Prostate gland (tissue), 2 donors: ENCODE results near the gene ZNF213.

ENCODE experiments used
- POLR2A ChIP-seq: fragments of 450-650 bp; IDR thresholded peaks from one replicate; pipeline ENCODE4 v1.6.1; 2016; ENCODE audit warnings: antibody characterized with exemption, mild to moderate bottlenecking
- POLR2AphosphoS5 ChIP-seq: sonication (generic); formaldehyde crosslinking; IDR thresholded peaks from one replicate; pipeline ENCODE4 v1.6.1; 2017; ENCODE audit warnings: antibody characterized with exemption
- TF ChIP-seq, protein P1 (sequence below), 4 experiments: fragments of 200-600 bp in 2 of 4; fragments of 450-650 bp in 2 of 4; sonication (generic) in 2 of 4; IDR thresholded peaks; 1 replicate in 3 of 4; 2 replicates in 1 of 4; pipeline ENCODE4 v1.5.1; 2016 to 2019; ENCODE audit warnings: antibody characterized with exemption in 4 of 4, mild to moderate bottlenecking in 2 of 4, moderate library complexity in 2 of 4

DNA sequence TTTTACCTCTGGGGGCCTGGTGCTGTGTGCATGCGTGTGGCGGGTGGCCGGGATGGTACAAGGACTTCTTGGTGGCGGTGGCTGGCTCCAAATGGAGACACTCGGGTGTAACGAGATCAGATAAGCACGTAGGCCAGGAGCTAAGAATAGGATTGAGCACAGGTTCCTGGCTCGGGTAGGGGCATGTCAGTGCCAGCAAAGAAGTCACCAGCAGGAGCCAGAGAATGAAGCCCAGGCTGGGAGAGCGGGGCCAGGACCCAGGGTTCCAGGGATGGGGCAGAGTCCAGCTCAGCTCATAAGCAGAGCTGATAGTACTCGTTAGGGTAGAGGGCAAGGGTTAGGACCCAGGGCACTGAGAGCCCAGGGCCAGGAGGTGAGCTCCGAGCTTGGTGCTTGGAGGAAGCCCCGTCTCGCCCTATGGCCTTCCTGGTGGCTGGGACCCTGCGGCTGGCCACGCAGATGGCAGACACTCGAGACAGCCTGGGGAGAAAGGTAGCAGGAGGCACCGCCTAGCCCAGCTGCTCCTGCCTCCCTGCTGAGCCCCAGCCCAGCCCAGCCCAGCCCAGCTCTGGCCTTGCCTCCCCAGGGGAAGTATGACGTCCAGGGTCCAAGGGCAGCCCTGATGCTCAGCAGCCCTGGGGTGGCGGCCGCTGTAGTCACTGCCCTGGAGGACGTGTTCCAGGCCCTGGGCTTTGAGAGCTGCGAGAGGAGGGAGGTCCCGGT, 8.9 kb downstream of the ZNF213 start:
- TF ChIP-seq, protein P1, sequence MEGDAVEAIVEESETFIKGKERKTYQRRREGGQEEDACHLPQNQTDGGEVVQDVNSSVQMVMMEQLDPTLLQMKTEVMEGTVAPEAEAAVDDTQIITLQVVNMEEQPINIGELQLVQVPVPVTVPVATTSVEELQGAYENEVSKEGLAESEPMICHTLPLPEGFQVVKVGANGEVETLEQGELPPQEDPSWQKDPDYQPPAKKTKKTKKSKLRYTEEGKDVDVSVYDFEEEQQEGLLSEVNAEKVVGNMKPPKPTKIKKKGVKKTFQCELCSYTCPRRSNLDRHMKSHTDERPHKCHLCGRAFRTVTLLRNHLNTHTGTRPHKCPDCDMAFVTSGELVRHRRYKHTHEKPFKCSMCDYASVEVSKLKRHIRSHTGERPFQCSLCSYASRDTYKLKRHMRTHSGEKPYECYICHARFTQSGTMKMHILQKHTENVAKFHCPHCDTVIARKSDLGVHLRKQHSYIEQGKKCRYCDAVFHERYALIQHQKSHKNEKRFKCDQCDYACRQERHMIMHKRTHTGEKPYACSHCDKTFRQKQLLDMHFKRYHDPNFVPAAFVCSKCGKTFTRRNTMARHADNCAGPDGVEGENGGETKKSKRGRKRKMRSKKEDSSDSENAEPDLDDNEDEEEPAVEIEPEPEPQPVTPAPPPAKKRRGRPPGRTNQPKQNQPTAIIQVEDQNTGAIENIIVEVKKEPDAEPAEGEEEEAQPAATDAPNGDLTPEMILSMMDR (IDR thresholded peaks at IDR 0.05): no peak
- TF ChIP-seq POLR2A (no peak), POLR2AphosphoS5 (no peak)
